Fibroblast of gingiva (primary cell): Measurements from ENCODE around the gene OR2F2.

Experiments
- DNase-seq: peaks from one replicate; pipeline ENCODE4 v3.0.0-alpha.2; 2011; ENCODE audit warnings: low read depth

The OR2F2 gene

GRCh38 chr7:143979998-143980397 is 45.0 kb downstream of the OR2F2 start:
- DNase-seq, result no peak

GRCh38 chr7:143980746-143981510 is 45.9 kb downstream of the OR2F2 start:
- no peak for DNase-seq

GRCh38 chr7:143983960-143984359 is 48.9 kb downstream of the OR2F2 start:
- DNase-seq, result no peak
